HG03432 (cell line): Measurements from ENCODE around the gene ELK3.
"Not testable (repeated sequence)": the region's sequence is repeated elsewhere in the genome, so short reads cannot be mapped to it uniquely, and the experiment has no call there.

Experiments
- ATAC-seq: cut with Tn5 transposase; IDR thresholded peaks from one replicate; pipeline ENCODE4 v1.9.1; 2021; ENCODE audit warnings: mild to moderate bottlenecking, moderate library complexity; ENCODE audit not compliant: unreplicated experiment

The ELK3 gene

DNA sequence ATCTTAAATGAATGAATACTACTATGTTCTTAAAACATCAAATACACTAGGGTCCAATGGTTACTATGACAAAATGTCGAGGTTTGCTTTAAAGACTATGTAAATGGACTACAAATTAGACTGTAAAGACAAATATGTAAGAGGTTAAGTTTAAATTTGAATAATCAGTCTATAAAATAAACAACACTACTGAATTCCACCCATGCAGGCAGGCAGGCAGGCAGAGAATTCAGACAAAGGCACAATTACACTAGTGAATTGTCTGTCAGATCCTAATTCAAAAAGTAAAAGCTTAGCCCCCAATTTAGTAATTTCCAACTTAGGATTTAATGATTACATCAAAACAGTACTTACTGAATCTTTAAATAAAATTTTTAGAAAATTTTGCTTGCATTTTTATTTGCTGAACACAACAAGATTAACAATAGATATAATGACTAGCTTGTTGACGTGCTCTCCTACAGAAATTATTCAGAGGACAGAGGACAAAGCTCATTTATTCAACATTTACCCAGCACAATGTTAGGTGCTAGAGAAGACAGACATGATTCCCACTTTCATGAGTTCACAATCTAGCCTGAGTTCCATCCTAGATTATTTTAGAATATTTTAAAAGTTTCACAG lies 108.6 kb downstream of the ELK3 start:
- ATAC-seq, result no peak

- ATAC-seq, result no peak
Observed at GRCh38 chr12:96303653-96304052, 109.5 kb downstream of the ELK3 start.

DNA sequence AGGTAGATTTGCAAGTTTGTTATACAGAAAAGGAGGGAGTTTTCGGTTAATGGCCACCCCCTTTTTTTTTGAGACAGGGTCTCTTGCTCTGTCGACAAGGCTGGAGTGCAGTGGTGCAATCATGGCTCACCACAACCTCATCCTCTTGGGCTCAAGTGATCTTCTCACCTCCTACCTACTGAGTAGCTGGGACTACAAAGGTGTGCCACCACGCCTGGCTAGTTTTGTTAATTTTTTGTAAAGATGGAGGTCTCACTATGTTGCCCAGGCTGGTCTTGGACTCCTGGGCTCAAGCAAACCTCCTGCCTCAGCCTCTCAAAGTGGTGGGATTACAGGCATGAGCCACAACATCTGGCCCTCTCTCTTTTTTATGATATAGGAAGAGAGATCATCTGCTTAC lies 111.5 kb downstream of the ELK3 start:
- ATAC-seq, result no peak

GRCh38 chr12:96308881-96309280 lies 114.7 kb downstream of the ELK3 start:
- ATAC-seq, result no peak

- no peak for ATAC-seq
Observed at GRCh38 chr12:96310067-96310466, 115.9 kb downstream of the ELK3 start.

GRCh38 chr12:96311191-96311590 lies 117.0 kb downstream of the ELK3 start:
- ATAC-seq, result no peak

- no peak for ATAC-seq
Observed at GRCh38 chr12:96313606-96314005, 119.4 kb downstream of the ELK3 start.

GRCh38 chr12:96314723-96315122 lies 120.5 kb downstream of the ELK3 start:
- ATAC-seq, result no peak

DNA sequence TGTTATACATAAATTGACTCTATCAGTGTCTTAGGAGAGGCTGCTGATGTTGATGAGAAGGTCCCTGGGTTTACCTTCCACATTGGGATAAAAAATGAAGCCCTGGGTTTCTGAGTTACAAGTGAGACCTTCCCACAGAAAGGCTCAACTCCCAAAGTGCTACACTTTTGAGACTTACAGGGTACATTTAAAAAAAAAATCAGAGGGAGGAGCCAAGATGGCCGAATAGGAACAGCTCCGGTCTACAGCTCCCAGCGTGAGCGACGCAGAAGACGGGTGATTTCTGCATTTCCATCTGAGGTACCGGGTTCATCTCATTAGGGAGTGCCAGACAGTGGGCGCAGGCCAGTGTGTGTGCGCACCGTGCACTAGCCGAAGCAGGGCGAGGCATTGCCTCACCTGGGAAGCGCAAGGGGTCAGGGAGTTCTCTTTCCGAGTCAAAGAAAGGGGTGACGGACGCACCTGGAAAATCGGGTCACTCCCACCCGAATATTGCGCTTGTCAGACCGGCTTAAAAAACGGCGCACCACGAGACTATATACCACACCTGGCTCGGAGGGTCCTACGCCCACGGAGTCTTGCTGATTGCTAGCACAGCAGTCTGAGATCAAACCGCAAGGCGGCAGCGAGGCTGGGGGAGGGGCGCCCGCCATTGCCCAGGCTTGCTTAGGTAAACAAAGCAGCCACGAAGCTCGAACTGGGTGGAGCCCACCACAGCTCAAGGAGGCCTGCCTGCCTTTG lies 121.7 kb downstream of the ELK3 start:
- not testable (repeated sequence) for ATAC-seq

DNA sequence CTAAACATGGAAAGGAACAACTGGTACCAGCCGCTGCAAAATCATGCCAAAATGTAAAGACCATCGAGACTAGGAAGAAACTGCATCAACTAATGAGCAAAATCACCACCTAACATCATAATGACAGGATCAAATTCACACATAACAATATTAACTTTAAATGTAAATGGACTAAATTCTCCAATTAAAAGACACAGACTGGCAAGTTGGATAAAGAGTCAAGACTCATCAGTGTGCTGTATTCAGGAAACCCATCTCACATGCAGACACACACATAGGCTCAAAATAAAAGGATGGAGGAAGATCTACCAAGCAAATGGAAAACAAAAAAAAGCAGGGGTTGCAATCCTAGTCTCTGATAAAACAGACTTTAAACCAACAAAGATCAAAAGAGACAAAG lies 123.6 kb downstream of the ELK3 start:
- not testable (repeated sequence) for ATAC-seq
